Measurements from ENCODE around the gene HOXD10.
A peak's percentile ranks its signal among the peaks of the same experiment; 100 is the strongest.

Gene HOXD10

GRCh38 chr2:176138923-176139660 is 22.5 kb downstream of the HOXD10 start:
- Histone ChIP-seq H3K36me3 (replicated peaks) (no peaks in the 10 kb centered on the region), H3K27me3 (ENCODE audit: low read depth) (no peaks in the 10 kb centered on the region), H3K9me3 (no peaks in the 10 kb centered on the region), H3K4me1 (peaks cover 24% of the 10 kb centered on the region), H3K4me3 (no peak overlapping the region)
- no peak for DNase-seq (ENCODE audit: low spot score in 2 of 2)
- in situ Hi-C loops (cut with MboI; ENCODE audit: low sequenced_read_pairs): loop anchor here (5.0 kb wide), 1 partner anchor 318 kb away; no protein-coding TSS in a partner anchor

GRCh38 chr2:176139661-176140512 is 23.3 kb downstream of the HOXD10 start:
- Histone ChIP-seq H3K27me3 (ENCODE audit: low read depth) (no peaks in the 10 kb centered on the region), H3K4me3 (peak overlapping the region; percentile 42), H3K9me3 (no peaks in the 10 kb centered on the region), H3K36me3 (replicated peaks) (no peaks in the 10 kb centered on the region), H3K4me1 (peaks cover 23% of the 10 kb centered on the region)
- DNase-seq (ENCODE audit: low spot score in 2 of 2): no peak
- in situ Hi-C loops (cut with MboI; ENCODE audit: low sequenced_read_pairs): loop anchor here (5.0 kb wide), 1 partner anchor 317 kb away; no protein-coding TSS in a partner anchor

- in situ Hi-C loops (cut with MboI; ENCODE audit: low sequenced_read_pairs): no loop called here
- H3K4me1 ChIP-seq: peaks cover 17% of the 10 kb centered on the region
- H3K9me3 ChIP-seq: no peaks in the 10 kb centered on the region
- peak; percentile 60 to 87 for DNase-seq (ENCODE audit: low spot score in 2 of 2)
- H3K4me3 ChIP-seq: peak overlapping the region; percentile 42
- no peaks in the 10 kb centered on the region for H3K27me3 ChIP-seq (ENCODE audit: low read depth)
- peaks cover under 1% of the 10 kb centered on the region; the same call in 1 of the 2 replicates for H3K36me3 ChIP-seq (replicated peaks)
Observed at GRCh38 chr2:176140513-176141317, 24.1 kb downstream of the HOXD10 start.

GRCh38 chr2:176142281-176142680 is 25.7 kb downstream of the HOXD10 start:
- DNase-seq (ENCODE audit: low spot score in 2 of 2): no peak
- Histone ChIP-seq H3K4me3 (no peak overlapping the region), H3K4me1 (peaks cover 23% of the 10 kb centered on the region), H3K9me3 (no peaks in the 10 kb centered on the region), H3K27me3 (ENCODE audit: low read depth) (no peaks in the 10 kb centered on the region), H3K36me3 (replicated peaks) (peaks cover 3% of the 10 kb centered on the region; the same call in 1 of the 2 replicates)
- in situ Hi-C loops (cut with MboI; ENCODE audit: low sequenced_read_pairs): no loop called here

- Histone ChIP-seq H3K9me3 (no peaks in the 10 kb centered on the region), H3K36me3 (replicated peaks) (peaks cover 3% of the 10 kb centered on the region; the same call in 1 of the 2 replicates), H3K27me3 (ENCODE audit: low read depth) (no peaks in the 10 kb centered on the region), H3K4me3 (no peak overlapping the region), H3K4me1 (peaks cover 14% of the 10 kb centered on the region)
- in situ Hi-C loops (cut with MboI; ENCODE audit: low sequenced_read_pairs): no loop called here
- no peak for DNase-seq (ENCODE audit: low spot score in 2 of 2)
Observed at GRCh38 chr2:176145085-176145969, 28.7 kb downstream of the HOXD10 start.

GRCh38 chr2:176146101-176146500 is 29.5 kb downstream of the HOXD10 start:
- H3K36me3 ChIP-seq (replicated peaks): peaks cover 3% of the 10 kb centered on the region; the same call in 1 of the 2 replicates
- no peaks in the 10 kb centered on the region for H3K9me3 ChIP-seq
- DNase-seq (ENCODE audit: low spot score in 2 of 2): peak; percentile 41 to 48
- peaks cover 9% of the 10 kb centered on the region for H3K4me1 ChIP-seq
- in situ Hi-C loops (cut with MboI; ENCODE audit: low sequenced_read_pairs): no loop called here
- H3K4me3 ChIP-seq: no peak overlapping the region
- no peaks in the 10 kb centered on the region for H3K27me3 ChIP-seq (ENCODE audit: low read depth)

- DNase-seq (ENCODE audit: low spot score in 2 of 2): no peak
- no peaks in the 10 kb centered on the region for H3K27me3 ChIP-seq (ENCODE audit: low read depth)
- H3K4me1 ChIP-seq: peaks cover 9% of the 10 kb centered on the region
- no peaks in the 10 kb centered on the region for H3K9me3 ChIP-seq
- no peak overlapping the region for H3K4me3 ChIP-seq
- in situ Hi-C loops (cut with MboI; ENCODE audit: low sequenced_read_pairs): no loop called here
- peaks cover 3% of the 10 kb centered on the region; the same call in 1 of the 2 replicates for H3K36me3 ChIP-seq (replicated peaks)
Observed at GRCh38 chr2:176146645-176147044, 30.1 kb downstream of the HOXD10 start.

- DNase-seq (ENCODE audit: low spot score in 2 of 2): no peak
- Histone ChIP-seq H3K27me3 (ENCODE audit: low read depth) (no peaks in the 10 kb centered on the region), H3K4me1 (peaks cover 9% of the 10 kb centered on the region), H3K36me3 (replicated peaks) (peaks cover 3% of the 10 kb centered on the region; the same call in 1 of the 2 replicates), H3K4me3 (no peak overlapping the region), H3K9me3 (no peaks in the 10 kb centered on the region)
- in situ Hi-C loops (cut with MboI; ENCODE audit: low sequenced_read_pairs): no loop called here
Observed at GRCh38 chr2:176147210-176147799, 30.7 kb downstream of the HOXD10 start.

GRCh38 chr2:176147800-176148496 is 31.4 kb downstream of the HOXD10 start:
- Histone ChIP-seq H3K27me3 (ENCODE audit: low read depth) (no peaks in the 10 kb centered on the region), H3K4me1 (peaks cover 9% of the 10 kb centered on the region), H3K9me3 (no peaks in the 10 kb centered on the region), H3K4me3 (no peak overlapping the region), H3K36me3 (replicated peaks) (peaks cover 3% of the 10 kb centered on the region; the same call in 1 of the 2 replicates)
- in situ Hi-C loops (cut with MboI; ENCODE audit: low sequenced_read_pairs): no loop called here
- DNase-seq (ENCODE audit: low spot score in 2 of 2): no peak

GRCh38 chr2:176148751-176149421 is 32.3 kb downstream of the HOXD10 start:
- no peaks in the 10 kb centered on the region for H3K27me3 ChIP-seq (ENCODE audit: low read depth)
- H3K4me3 ChIP-seq: no peak overlapping the region
- peaks cover 8% of the 10 kb centered on the region; the same call in 1 of the 2 replicates for H3K36me3 ChIP-seq (replicated peaks)
- peaks cover 9% of the 10 kb centered on the region for H3K4me1 ChIP-seq
- in situ Hi-C loops (cut with MboI; ENCODE audit: low sequenced_read_pairs): no loop called here
- no peaks in the 10 kb centered on the region for H3K9me3 ChIP-seq
- DNase-seq (ENCODE audit: low spot score in 2 of 2): no peak

- Histone ChIP-seq H3K9me3 (no peaks in the 10 kb centered on the region), H3K4me3 (no peak overlapping the region), H3K4me1 (peaks cover 9% of the 10 kb centered on the region), H3K36me3 (replicated peaks) (peaks cover 8% of the 10 kb centered on the region; the same call in 1 of the 2 replicates), H3K27me3 (ENCODE audit: low read depth) (no peaks in the 10 kb centered on the region)
- in situ Hi-C loops (cut with MboI; ENCODE audit: low sequenced_read_pairs): no loop called here
- no peak for DNase-seq (ENCODE audit: low spot score in 2 of 2)
Observed at GRCh38 chr2:176149481-176149938, 32.9 kb downstream of the HOXD10 start.
